ENCODE data around the gene INAFM2. TPM values are rescaled to one million over a fixed set of nuclear protein-coding genes. Genes with fewer than 3 reads are reported as not detected.

INAFM2 gene
- total and polyA plus RNA-seq, 9 of the 15 experiments (the other 6 are each of a cell fraction or from before 2014, with no cell fraction given), result 11.8 to 43.1 (median 27.2) TPM

- ChIA-PET POLR2A (interaction anchor here (0.7 to 1.8 kb wide), 3 partner anchors 8 to 36 kb away, joined by 3 to 13 read pairs (median 4); no protein-coding TSS in a partner anchor), CTCF (ENCODE audit: low intra/inter-chr PET ratio) (no interaction called here)
- no peaks in the 10 kb centered on the region for H3K79me2 ChIP-seq (ENCODE audit: control insufficient read depth, insufficient read depth, low read length)
- H3K9me1 ChIP-seq (ENCODE audit: control insufficient read depth, insufficient read depth, low read length), result no peaks in the 10 kb centered on the region
- peaks cover 3 to 34% of the 10 kb centered on the region in 2 experiments; a peak in 4 of 5 replicates for H3K27me3 ChIP-seq (ENCODE audit: control insufficient read depth in 2 of 2, insufficient read depth in 2 of 2, low read length in 2 of 2)
- in situ Hi-C loops (cut with MboI), result no loop called here
- no peak for DNase-seq (ENCODE audit: extremely low read depth in 1 of 4, low spot score in 3 of 4)
- intact Hi-C loops (cut with micrococcal nuclease), result no loop called here
- H3K4me3 ChIP-seq, result no peak overlapping the region
- H4K20me1 ChIP-seq (replicated peaks; ENCODE audit: control insufficient read depth, insufficient read depth, low read length), result 0 out of 2 replicates have a peak, but pooled peaks cover 2% of the 10 kb centered on the region
- no peak overlapping the region for H3K27ac ChIP-seq (ENCODE audit: extremely low read depth, low read depth, low read length)
- H3K4me2 ChIP-seq (ENCODE audit: insufficient read depth, low read length), result no peak overlapping the region
- H3K4me1 ChIP-seq (replicated peaks in 1 of 2; ENCODE audit: control insufficient read depth in 2 of 2, insufficient read depth in 2 of 2, low read length in 2 of 2), result peaks cover 0 to 23% of the 10 kb centered on the region in 2 experiments; a peak in 3 of 5 replicates
- WGBS (ENCODE audit: insufficient coverage, low coverage, missing lambda C conversion rate), result 59% methylated on average over 8 of the region's 12 CpGs
- peak overlapping the region in 1 of 2 experiments; percentile 79; a peak in 2 of 4 replicates for H3K9ac ChIP-seq (ENCODE audit: insufficient read depth in 1 of 2, low read depth in 2 of 2, low read length in 2 of 2)
- BruUV-seq (replicated peaks), result no TSS peak
- H2AFZ ChIP-seq (ENCODE audit: low read depth, low read length), result peak overlapping the region; percentile 69; the same call in 1 of the 2 replicates
- no peaks in the 10 kb centered on the region for H3K9me3 ChIP-seq (replicated peaks; ENCODE audit: control insufficient read depth, insufficient read depth, low read depth, low read length)
- no peaks in the 10 kb centered on the region for H3K36me3 ChIP-seq (ENCODE audit: control insufficient read depth, insufficient read depth, low read length)
- FAIRE-seq, result no peak
- no peak for ATAC-seq
- no peak for TF ChIP-seq FOXK2 (conservative IDR thresholded peaks at IDR 0.05 in 1 of 2, IDR thresholded peaks at IDR 0.05 in 1 of 2; ENCODE audit: low read depth in 2 of 2)
- TF ChIP-seq ZNF217 (CRISPR knock-in tag; IDR thresholded peaks at IDR 0.05), result no peak
- no peak for TF ChIP-seq ZNF274 (IDR thresholded peaks at IDR 0.05; ENCODE audit: borderline replicate concordance, low read depth, low read length)
- TF ChIP-seq, protein P1, sequence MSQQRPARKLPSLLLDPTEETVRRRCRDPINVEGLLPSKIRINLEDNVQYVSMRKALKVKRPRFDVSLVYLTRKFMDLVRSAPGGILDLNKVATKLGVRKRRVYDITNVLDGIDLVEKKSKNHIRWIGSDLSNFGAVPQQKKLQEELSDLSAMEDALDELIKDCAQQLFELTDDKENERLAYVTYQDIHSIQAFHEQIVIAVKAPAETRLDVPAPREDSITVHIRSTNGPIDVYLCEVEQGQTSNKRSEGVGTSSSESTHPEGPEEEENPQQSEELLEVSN (IDR thresholded peaks at IDR 0.05; ENCODE audit: borderline replicate concordance in 1 of 2, extremely low read depth in 1 of 2, insufficient read depth in 1 of 2, insufficient read length in 1 of 2, low read depth in 1 of 2, low read length in 1 of 2, poor library complexity in 1 of 2, severe bottlenecking in 1 of 2), result no peak
- no peak for TF ChIP-seq ZNF561 (CRISPR knock-in tag; conservative IDR thresholded peaks at IDR 0.05)
- no peak for TF ChIP-seq ARNT (IDR thresholded peaks at IDR 0.05)
- TF ChIP-seq SMAD2 (IDR thresholded peaks at IDR 0.05; ENCODE audit: low read depth, low read length), result no peak
- TF ChIP-seq ZNF778 (CRISPR knock-in tag; IDR thresholded peaks at IDR 0.05), result no peak
- TF ChIP-seq, protein P2, sequence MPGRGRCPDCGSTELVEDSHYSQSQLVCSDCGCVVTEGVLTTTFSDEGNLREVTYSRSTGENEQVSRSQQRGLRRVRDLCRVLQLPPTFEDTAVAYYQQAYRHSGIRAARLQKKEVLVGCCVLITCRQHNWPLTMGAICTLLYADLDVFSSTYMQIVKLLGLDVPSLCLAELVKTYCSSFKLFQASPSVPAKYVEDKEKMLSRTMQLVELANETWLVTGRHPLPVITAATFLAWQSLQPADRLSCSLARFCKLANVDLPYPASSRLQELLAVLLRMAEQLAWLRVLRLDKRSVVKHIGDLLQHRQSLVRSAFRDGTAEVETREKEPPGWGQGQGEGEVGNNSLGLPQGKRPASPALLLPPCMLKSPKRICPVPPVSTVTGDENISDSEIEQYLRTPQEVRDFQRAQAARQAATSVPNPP (IDR thresholded peaks at IDR 0.05; ENCODE audit: borderline replicate concordance, insufficient read depth, insufficient read length), result no peak
- TF ChIP-seq PTRF (tag; IDR thresholded peaks at IDR 0.05), result no peak
- TF ChIP-seq NBN (IDR thresholded peaks at IDR 0.05; ENCODE audit: low read depth), result no peak
- no peak for TF ChIP-seq NR1H2 (CRISPR knock-in tag; IDR thresholded peaks at IDR 0.05)
- TF ChIP-seq ZFX (CRISPR knock-in tag; IDR thresholded peaks at IDR 0.05), result no peak
- no peak for TF ChIP-seq ZNF707 (CRISPR knock-in tag; conservative IDR thresholded peaks at IDR 0.05)
- TF ChIP-seq TAF15 (IDR thresholded peaks at IDR 0.05; ENCODE audit: low read depth, low read length), result no peak
- TF ChIP-seq, protein P3, sequence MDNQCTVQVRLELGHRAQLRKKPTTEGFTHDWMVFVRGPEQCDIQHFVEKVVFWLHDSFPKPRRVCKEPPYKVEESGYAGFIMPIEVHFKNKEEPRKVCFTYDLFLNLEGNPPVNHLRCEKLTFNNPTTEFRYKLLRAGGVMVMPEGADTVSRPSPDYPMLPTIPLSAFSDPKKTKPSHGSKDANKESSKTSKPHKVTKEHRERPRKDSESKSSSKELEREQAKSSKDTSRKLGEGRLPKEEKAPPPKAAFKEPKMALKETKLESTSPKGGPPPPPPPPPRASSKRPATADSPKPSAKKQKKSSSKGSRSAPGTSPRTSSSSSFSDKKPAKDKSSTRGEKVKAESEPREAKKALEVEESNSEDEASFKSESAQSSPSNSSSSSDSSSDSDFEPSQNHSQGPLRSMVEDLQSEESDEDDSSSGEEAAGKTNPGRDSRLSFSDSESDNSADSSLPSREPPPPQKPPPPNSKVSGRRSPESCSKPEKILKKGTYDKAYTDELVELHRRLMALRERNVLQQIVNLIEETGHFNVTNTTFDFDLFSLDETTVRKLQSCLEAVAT (IDR thresholded peaks at IDR 0.05), result no peak
- no peak for TF ChIP-seq ZNF134 (CRISPR knock-in tag; conservative IDR thresholded peaks at IDR 0.05)
- no peak for TF ChIP-seq ZBTB8A (IDR thresholded peaks at IDR 0.05; ENCODE audit: partially characterized antibody)
Measured at GRCh38 chr15:40290545-40290917, 33.0 kb upstream of the INAFM2 start.

Data from K562 (cell line).